ENCODE measurements around the gene STON2. TPM values are rescaled to one million over a fixed set of nuclear protein-coding genes. Genes with fewer than 3 reads are reported as not detected.
"Not testable (repeated sequence)": the region's sequence is repeated elsewhere in the genome, so short reads cannot be mapped to it uniquely, and the experiment has no call there.

The STON2 gene
- total RNA-seq, 1 donor from 2014 or later: 0.30 TPM

DNA sequence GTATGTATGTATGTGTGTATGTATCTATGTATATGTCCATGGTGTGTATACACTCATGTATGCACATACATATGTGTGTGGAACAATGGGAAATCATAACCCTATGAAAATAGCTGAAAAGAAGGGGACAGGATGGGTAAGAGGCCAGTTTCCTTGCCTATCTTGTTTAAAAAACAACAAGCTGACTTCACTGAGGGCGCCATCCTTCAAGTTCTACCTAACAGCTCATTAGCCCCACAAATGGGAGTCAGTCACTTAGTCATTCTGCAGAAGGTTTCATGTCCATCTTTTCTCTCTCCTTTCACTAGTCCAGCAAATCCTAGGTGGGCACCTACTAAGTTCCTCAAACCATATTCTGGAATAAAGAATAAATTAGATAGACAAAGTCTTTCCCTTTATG lies 14.7 kb downstream of the STON2 start:
- no peaks in the 10 kb centered on the region for H3K36me3 Mint-ChIP-seq (ENCODE audit: low read depth)
- no peak overlapping the region for H3K4me3 Mint-ChIP-seq
- H3K4me1 Mint-ChIP-seq: no peaks in the 10 kb centered on the region

GRCh38 chr14:81384900-81385299 lies 15.2 kb downstream of the STON2 start:
- Mint-ChIP-seq H3K27ac (no peak overlapping the region), H3K4me1 (no peaks in the 10 kb centered on the region), H3K27me3 (peaks cover 5% of the 10 kb centered on the region), H3K9me3 (no peaks in the 10 kb centered on the region), H3K4me3 (no peak overlapping the region), H3K36me3 (ENCODE audit: low read depth) (no peaks in the 10 kb centered on the region)
- intact Hi-C loops (cut with micrococcal nuclease): no loop called here
- DNase-seq: peak; percentile 21

More for the DNA sequence above, 14.7 kb downstream of the STON2 start:
- no peak for DNase-seq
- no peaks in the 10 kb centered on the region for H3K9me3 Mint-ChIP-seq
- no peak overlapping the region for H3K27ac Mint-ChIP-seq
- intact Hi-C loops (cut with micrococcal nuclease): no loop called here
- peaks cover 4% of the 10 kb centered on the region for H3K27me3 Mint-ChIP-seq

- Mint-ChIP-seq H3K4me3 (no peak overlapping the region), H3K27me3 (peaks cover 5% of the 10 kb centered on the region), H3K9me3 (no peaks in the 10 kb centered on the region), H3K4me1 (no peaks in the 10 kb centered on the region), H3K27ac (no peak overlapping the region), H3K36me3 (ENCODE audit: low read depth) (no peaks in the 10 kb centered on the region)
- intact Hi-C loops (cut with micrococcal nuclease): no loop called here
- DNase-seq: no peak
Observed at GRCh38 chr14:81382517-81383225, 17.5 kb downstream of the STON2 start.

- intact Hi-C loops (cut with micrococcal nuclease); DNase-seq; H3K27ac Mint-ChIP-seq; H3K36me3 Mint-ChIP-seq (ENCODE audit: low read depth); H3K27me3 Mint-ChIP-seq; H3K4me3 Mint-ChIP-seq; H3K9me3 Mint-ChIP-seq; H3K4me1 Mint-ChIP-seq: not testable (repeated sequence)
Observed at GRCh38 chr14:81380009-81380408, 20.1 kb downstream of the STON2 start.

DNA sequence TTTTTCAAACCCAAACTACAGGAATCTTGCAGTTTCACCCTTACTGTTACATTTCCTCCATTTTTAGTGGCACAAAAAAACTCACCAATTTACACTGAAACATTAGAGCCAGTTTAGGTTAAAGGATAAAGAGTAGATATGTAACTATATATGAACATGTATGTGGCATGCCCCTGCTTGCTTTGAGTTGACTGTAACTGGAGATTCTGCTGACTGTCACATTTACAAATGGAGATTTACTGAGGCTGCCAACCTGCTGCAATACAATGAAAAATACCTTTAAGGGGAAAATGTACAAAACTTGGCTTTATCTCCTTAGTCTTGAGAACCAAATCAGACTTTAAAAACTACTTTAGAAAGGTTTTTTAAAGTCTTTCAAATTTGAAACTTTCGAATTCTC lies 28.3 kb downstream of the STON2 start:
- intact Hi-C loops (cut with micrococcal nuclease): no loop called here
- no peak for DNase-seq
- Mint-ChIP-seq H3K27ac (no peak overlapping the region), H3K4me1 (no peaks in the 10 kb centered on the region), H3K27me3 (peaks cover 2% of the 10 kb centered on the region), H3K4me3 (no peak overlapping the region), H3K9me3 (no peaks in the 10 kb centered on the region), H3K36me3 (ENCODE audit: low read depth) (no peaks in the 10 kb centered on the region)

DNA sequence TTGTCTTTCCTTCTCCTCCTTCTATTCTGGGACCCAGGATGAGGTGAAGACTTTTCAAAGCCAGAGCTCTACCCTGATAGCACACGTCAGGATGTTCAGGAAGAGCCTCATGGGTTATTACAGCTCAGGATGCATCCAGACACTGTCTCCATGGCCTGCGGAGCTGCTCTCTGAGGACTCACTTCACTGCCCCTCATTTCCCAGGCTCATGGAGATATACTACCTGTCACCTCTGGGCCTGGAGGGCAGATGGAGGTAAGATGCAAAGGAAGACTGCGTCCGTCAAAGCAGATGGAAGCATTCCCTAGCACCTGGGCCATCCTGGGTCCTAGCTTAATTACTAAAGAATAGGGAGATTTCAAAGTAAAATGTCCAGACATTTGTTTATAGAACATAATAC lies 32.6 kb downstream of the STON2 start:
- Mint-ChIP-seq H3K27ac (no peak overlapping the region), H3K4me3 (no peak overlapping the region), H3K36me3 (ENCODE audit: low read depth) (no peaks in the 10 kb centered on the region), H3K4me1 (no peaks in the 10 kb centered on the region), H3K9me3 (no peaks in the 10 kb centered on the region), H3K27me3 (no peaks in the 10 kb centered on the region)
- intact Hi-C loops (cut with micrococcal nuclease): no loop called here
- DNase-seq: no peak

DNA sequence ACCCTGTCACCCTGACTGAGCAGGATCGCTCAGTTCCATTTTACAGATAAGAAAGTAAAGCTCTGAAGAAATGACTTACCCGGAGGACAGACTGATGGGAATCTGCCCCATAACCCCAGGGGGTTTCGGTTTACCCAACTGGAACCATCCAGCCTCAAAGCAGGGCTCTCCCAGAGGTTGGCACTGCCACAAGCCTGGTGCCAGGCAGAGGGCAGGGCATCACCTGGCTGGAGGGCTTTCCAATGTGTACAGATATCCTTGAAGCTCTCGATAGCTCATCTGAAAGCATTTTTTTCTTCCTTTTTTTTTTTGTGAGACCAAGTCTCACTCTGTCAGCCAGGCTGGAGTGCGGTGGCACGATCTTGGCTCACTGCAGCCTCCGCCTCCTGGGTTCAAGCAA lies 33.2 kb downstream of the STON2 start:
- H3K27ac Mint-ChIP-seq: no peak overlapping the region
- H3K4me1 Mint-ChIP-seq: no peaks in the 10 kb centered on the region
- no peak for DNase-seq
- no peaks in the 10 kb centered on the region for H3K9me3 Mint-ChIP-seq
- H3K4me3 Mint-ChIP-seq: no peak overlapping the region
- intact Hi-C loops (cut with micrococcal nuclease): no loop called here
- no peaks in the 10 kb centered on the region for H3K27me3 Mint-ChIP-seq
- H3K36me3 Mint-ChIP-seq (ENCODE audit: low read depth): no peaks in the 10 kb centered on the region

DNA sequence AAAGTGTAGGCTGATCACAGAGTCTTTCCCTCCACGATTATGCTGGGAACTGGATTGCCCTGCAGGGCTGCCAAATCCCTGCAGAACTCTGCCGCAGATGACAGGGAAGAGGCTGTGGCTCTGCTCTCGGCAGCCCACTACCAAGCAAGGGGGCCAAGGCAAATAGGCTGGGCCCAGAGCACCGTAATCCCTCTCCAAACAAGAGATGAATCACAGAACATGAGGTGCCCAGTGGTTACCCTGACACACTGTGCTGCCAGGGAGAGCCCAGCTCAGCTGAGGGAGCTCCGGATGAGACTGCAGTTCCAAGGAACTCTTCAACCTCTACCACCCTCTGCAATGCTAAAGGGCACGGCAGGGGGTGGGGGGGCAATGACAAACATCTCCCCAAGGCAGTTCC lies 33.9 kb downstream of the STON2 start:
- no peaks in the 10 kb centered on the region for H3K9me3 Mint-ChIP-seq
- no peak for DNase-seq
- no peaks in the 10 kb centered on the region for H3K36me3 Mint-ChIP-seq (ENCODE audit: low read depth)
- no peaks in the 10 kb centered on the region for H3K4me1 Mint-ChIP-seq
- no peak overlapping the region for H3K4me3 Mint-ChIP-seq
- H3K27ac Mint-ChIP-seq: no peak overlapping the region
- intact Hi-C loops (cut with micrococcal nuclease): no loop called here
- no peaks in the 10 kb centered on the region for H3K27me3 Mint-ChIP-seq

- H3K27ac Mint-ChIP-seq: no peak overlapping the region
- H3K27me3 Mint-ChIP-seq: peaks cover 8% of the 10 kb centered on the region
- DNase-seq: no peak
- intact Hi-C loops (cut with micrococcal nuclease): no loop called here
- H3K9me3 Mint-ChIP-seq: no peaks in the 10 kb centered on the region
- no peaks in the 10 kb centered on the region for H3K36me3 Mint-ChIP-seq (ENCODE audit: low read depth)
- no peaks in the 10 kb centered on the region for H3K4me1 Mint-ChIP-seq
- H3K4me3 Mint-ChIP-seq: no peak overlapping the region
Observed at GRCh38 chr14:81363746-81364378, 36.3 kb downstream of the STON2 start.

DNA sequence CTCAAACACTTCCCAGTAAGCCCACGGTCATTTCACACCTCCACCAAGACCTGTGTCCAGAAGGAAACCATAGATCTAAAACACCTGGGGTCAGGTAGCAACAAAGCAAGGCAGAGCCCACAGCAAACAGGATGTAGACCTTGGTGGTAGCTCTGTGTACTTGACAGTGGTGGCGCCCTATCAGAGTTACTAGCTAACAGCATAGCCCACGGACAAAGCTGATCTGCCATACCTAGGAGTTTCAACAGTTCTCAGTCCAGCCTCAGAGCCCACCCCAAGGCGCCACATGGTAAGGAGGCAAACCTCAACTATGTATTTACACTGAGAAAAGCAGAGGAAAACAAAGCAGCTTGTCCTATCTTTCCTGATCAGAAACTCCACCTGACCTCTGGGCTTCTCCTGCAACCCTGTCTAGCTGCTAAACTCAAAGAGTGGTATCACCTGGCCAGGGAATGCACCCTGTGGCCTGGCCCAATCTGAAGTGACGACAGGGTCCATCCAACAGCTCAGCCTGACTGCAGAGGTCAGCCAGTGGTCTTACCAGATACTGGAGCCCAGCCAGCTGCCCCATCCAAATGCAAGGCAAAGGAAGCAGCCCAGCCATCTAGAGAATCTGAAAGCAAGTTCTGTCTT lies 46.3 kb downstream of the STON2 start:
- no peak overlapping the region for H3K27ac Mint-ChIP-seq
- intact Hi-C loops (cut with micrococcal nuclease): no loop called here
- H3K36me3 Mint-ChIP-seq (ENCODE audit: low read depth): no peaks in the 10 kb centered on the region
- peaks cover 6% of the 10 kb centered on the region for H3K27me3 Mint-ChIP-seq
- peaks cover 3% of the 10 kb centered on the region for H3K9me3 Mint-ChIP-seq
- no peak for DNase-seq
- no peaks in the 10 kb centered on the region for H3K4me1 Mint-ChIP-seq
- H3K4me3 Mint-ChIP-seq: no peak overlapping the region

DNA sequence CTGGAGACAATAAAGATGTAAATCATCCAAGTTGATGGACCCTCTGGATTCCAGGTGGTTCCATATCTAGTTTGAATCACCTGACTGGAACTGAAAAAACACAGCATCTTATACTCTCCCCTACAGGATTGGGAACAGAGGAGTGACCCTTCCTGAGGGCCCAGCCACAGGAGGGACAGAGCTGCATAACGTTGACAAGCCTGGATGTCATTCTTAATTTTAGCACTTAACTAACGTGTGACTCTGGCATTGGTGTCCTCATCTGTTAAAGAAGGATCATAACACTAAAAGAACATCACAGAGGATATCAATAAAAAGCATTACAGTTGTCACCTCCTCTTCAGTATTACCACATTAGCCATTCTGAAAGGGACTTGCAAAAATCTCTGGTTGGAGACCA lies 47.7 kb downstream of the STON2 start:
- Mint-ChIP-seq H3K27ac (no peak overlapping the region), H3K9me3 (peaks cover 3% of the 10 kb centered on the region), H3K4me1 (no peaks in the 10 kb centered on the region), H3K36me3 (ENCODE audit: low read depth) (no peaks in the 10 kb centered on the region), H3K4me3 (no peak overlapping the region), H3K27me3 (peaks cover 13% of the 10 kb centered on the region)
- intact Hi-C loops (cut with micrococcal nuclease): no loop called here
- peak; percentile 40 for DNase-seq

DNA sequence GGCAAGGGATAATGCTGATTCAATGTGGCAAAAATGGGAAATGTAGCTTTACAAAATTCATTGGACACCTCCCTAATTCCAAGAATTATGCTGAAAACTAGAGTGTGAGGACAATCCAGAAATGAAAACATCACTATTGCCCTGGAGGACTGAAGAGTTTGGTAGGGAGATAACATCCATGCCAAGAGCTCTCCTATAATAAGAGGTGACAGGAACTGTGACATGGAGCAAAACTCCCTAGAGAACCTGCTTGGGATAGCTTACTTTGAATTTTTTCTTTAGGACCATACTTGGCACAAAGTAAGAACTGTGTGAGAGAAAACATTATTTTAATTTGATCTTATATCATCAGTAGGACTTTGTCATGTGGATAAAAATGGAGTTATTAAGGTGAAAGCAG lies 48.9 kb downstream of the STON2 start:
- H3K27me3 Mint-ChIP-seq: peaks cover 15% of the 10 kb centered on the region
- H3K27ac Mint-ChIP-seq: no peak overlapping the region
- H3K36me3 Mint-ChIP-seq (ENCODE audit: low read depth): no peaks in the 10 kb centered on the region
- peak; percentile 14 for DNase-seq
- no peak overlapping the region for H3K4me3 Mint-ChIP-seq
- H3K9me3 Mint-ChIP-seq: peaks cover 3% of the 10 kb centered on the region
- intact Hi-C loops (cut with micrococcal nuclease): no loop called here
- H3K4me1 Mint-ChIP-seq: no peaks in the 10 kb centered on the region

DNA sequence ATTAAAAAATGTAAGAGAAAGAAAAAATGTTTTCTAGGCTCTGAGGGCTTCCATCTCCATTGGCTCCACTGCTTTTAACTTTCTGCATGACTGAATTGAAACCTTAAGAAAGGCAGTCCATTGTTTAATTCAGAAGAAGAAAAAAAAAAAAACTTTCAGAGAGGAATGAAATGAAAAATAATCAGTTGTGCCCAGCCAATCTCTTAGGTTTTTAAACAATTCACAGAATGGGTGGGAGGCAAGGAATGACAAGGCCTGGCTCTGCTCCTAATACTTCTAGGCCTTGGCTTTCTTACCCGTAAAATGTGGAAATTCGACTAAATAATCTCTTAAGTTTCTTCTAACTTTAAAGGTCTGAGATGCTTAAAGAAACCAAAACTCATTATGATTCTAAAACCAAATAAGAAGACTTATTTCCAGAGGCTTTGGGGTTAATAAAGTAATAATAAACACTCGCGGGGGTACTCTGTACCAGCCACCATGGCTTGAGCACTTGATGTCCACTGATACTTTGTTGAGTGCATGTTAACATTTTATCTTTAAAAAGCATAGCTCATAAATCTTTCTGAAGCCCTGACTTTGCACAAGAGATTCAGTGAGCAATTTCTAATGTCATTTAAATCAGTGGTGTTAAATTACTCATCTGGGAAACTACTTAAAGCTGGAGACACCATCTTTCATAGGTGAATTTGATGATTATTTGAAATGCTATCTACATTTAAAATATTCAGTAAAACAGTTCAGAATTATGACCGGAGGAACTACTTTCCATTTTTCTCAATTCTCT lies 49.6 kb downstream of the STON2 start:
- no peak for DNase-seq
- H3K27ac Mint-ChIP-seq: no peak overlapping the region
- peaks cover 3% of the 10 kb centered on the region for H3K9me3 Mint-ChIP-seq
- no peaks in the 10 kb centered on the region for H3K4me1 Mint-ChIP-seq
- peaks cover 15% of the 10 kb centered on the region for H3K27me3 Mint-ChIP-seq
- no peaks in the 10 kb centered on the region for H3K36me3 Mint-ChIP-seq (ENCODE audit: low read depth)
- intact Hi-C loops (cut with micrococcal nuclease): no loop called here
- no peak overlapping the region for H3K4me3 Mint-ChIP-seq

DNA sequence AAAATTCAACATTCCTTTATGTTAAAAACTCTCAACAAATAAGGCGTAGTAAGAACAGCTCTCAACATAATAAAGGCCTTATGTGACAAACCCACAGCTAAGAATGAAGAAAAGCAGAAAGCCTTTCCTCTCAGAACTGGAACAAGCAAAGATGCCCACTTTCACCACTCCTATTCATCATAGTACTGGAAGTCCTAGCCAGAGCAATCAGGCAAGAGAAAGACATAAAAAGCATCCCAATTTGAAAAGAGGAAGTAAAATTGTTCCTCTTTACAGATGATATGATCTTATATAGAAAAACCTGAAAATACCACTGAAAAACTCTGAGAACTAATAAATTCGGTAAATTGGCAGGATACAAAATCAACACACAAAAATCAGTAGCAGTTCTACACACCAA lies 52.1 kb downstream of the STON2 start:
- Mint-ChIP-seq H3K9me3 (no peaks in the 10 kb centered on the region), H3K27me3 (peaks cover 15% of the 10 kb centered on the region), H3K27ac (no peak overlapping the region), H3K4me1 (no peaks in the 10 kb centered on the region), H3K36me3 (ENCODE audit: low read depth) (no peaks in the 10 kb centered on the region), H3K4me3 (no peak overlapping the region)
- DNase-seq: no peak
- intact Hi-C loops (cut with micrococcal nuclease): no loop called here

Data from activated CD4-positive, alpha-beta T cell treated with anti-CD3 and anti-CD28 coated beads, Interleukin-2, amount 10 ng/mL, durations not matched to agents 24 days and 14 days (primary cell).